Measurements from ENCODE around the gene LDAH.
A peak's percentile ranks its signal among the peaks of the same experiment; 100 is the strongest.

Gene LDAH

DNA sequence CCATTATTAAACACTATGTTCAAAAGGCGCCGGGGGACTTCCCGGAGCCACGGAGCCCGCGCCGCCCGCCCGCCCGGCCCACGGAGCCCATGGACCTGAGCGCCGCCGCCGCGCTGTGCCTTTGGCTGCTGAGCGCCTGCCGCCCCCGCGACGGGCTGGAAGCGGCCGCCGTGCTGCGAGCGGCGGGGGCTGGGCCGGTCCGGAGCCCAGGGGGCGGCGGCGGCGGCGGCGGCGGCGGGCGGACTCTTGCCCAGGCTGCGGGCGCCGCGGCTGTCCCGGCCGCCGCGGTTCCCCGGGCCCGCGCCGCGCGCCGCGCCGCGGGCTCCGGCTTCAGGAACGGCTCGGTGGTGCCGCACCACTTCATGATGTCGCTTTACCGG is 155.8 kb downstream of the LDAH start:
- no peak for DNase-seq (ENCODE audit: low spot score)

DNA sequence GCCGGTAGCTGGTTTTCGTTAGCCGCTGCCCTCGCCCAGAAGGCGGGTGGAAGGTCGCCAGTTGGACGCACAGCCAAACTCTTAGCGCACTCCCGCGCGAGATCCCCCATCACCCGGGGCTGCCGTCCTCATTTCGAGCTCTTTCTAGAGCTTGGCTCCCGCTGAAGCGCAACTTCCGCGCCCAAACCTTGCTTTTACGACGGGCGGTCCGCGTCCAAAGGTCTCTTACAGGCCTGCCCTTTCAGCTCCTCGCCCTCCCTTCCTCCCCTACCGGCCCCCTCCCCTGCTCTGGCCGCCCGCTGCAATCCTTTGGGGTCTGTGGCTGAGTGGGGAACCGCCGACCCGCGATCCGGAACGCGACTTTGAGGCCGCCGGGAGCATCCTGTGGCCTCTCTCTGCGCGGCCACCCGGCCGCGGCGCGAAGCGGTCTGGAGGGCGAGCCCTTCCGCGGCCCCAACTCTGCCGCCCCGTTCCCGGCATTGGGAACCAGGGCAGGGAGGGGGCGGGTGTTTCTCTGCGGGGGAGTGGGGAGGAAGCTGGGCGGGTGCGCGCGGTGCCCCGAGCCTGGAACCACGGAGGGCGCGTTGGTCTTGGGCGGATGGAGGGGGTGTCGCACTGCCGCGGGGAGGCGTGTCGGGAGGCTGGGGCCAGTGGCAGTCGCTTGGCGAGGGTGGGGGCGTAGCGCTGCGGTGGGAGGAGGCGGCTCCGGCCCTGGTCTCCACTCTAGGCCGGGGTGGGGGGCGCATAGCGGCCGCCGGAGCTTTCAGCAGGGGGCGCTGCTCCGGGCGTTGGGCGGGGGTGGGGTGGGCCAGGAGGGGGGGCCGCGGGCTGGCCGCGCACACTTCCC is 156.4 kb downstream of the LDAH start, which contains the start of gene GDF7:
GDF7 (plus strand) TSS at position 841 of the 847 bp plus-strand sequence. CDS start 96 bp downstream, outside the sequence.
- DNase-seq (ENCODE audit: low spot score): no peak

DNA sequence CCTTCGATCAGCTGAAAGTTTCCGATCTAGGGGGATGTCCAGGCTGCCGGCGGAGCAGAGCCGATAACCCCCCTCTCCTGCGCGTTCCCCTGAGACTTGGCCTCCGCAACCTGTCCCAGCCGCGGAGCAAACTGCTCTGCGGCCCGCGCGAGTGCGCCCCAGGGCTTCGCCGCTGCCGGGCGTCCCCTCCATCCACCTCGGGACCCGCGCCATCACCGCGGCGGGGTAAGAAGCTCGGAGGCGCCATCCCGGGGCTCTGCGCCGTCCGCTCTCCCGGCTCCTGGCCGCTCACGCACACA is 156.9 kb downstream of the LDAH start:
- no peak for DNase-seq (ENCODE audit: low spot score)

DNA sequence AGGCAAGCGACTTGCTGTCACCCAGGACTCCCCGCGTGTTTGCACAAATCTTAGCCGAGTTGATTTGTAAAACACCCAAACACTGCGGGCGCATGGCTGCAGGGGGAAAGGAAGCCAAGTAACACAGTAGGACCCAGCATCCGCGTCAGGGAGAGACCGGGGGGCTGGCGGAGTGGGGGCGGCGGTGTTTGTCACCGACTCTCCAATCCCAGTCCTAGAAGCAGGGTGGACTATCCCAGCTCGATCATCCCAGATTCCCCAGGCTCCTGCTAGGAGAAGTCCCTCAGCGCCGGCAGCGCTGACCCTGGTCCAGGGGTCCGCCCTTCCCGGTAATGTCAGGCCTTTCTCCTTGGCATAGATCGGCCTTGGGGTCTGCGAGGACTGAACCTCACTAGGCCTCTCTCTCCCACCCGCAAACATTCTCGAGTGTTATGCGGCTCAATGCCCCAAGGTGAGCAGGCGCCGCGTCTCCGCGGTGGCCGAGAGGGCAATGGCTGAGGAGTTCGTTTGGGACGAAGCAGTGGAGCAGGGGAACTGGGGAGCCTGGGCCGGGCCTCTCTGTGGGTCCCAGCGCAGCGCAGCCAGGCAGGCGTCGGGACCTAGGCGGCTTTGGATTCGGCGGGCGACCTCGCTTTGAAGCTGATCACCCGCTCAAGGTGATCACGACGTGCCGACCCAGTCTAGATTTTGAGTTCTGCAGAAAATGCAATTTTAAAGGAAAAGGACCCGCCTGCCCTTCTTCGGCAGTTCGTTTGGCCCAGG is 157.5 kb downstream of the LDAH start:
- no peak for DNase-seq (ENCODE audit: low spot score)

DNA sequence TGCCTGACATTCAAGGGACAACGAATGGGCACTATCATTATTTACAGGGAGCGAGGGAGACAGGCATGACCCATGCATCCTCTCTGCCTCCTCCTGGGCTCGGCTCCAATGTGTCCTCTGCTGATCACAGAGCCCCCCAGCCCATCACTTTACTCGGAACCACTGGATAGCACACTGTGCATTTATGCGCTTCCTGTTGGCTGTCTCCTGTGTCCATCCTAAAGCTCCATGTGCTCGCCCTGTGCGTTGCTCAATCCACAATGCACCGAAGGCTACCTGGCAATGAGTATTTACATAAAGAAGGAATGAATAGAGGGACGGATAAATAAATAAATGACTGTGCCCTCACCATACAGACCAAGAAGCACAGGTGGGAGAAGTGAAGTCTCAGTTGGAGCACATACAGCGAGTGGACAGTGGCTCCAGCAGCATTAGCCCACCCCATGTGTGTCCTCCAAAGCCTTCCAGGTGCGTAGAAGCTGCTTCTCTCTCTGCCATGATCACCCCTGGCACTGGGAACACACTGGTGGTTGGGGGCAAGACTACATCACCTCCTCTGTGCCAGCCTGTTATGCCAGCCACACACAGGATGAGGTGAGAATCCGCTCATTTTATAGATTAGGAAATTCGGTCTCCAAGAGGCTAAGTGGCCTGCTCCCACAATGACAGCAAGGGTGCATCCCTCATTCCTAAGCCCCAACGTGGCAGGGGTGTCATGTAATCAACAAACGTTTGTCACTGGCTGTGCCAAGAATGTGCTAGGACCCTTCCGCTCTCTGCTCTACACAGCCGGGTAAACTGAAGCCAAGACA is 158.3 kb downstream of the LDAH start:
- DNase-seq (ENCODE audit: low spot score): no peak

DNA sequence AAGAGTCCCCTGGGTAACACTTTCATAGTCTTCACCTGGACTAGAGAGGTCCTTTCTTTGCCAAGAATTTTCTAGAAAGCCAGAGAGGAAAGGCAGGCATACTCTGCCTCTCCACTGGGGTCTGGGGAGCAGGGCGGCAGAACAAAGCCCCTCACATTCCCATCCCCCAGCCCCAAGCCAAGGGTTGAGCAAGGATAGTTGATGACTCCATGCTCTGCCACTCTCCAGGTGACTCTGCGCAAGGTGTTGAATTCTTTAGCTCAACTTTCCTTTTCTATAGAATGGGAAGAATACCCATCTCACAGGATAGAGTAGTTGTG is 158.9 kb downstream of the LDAH start:
- DNase-seq (ENCODE audit: low spot score): no peak

DNA sequence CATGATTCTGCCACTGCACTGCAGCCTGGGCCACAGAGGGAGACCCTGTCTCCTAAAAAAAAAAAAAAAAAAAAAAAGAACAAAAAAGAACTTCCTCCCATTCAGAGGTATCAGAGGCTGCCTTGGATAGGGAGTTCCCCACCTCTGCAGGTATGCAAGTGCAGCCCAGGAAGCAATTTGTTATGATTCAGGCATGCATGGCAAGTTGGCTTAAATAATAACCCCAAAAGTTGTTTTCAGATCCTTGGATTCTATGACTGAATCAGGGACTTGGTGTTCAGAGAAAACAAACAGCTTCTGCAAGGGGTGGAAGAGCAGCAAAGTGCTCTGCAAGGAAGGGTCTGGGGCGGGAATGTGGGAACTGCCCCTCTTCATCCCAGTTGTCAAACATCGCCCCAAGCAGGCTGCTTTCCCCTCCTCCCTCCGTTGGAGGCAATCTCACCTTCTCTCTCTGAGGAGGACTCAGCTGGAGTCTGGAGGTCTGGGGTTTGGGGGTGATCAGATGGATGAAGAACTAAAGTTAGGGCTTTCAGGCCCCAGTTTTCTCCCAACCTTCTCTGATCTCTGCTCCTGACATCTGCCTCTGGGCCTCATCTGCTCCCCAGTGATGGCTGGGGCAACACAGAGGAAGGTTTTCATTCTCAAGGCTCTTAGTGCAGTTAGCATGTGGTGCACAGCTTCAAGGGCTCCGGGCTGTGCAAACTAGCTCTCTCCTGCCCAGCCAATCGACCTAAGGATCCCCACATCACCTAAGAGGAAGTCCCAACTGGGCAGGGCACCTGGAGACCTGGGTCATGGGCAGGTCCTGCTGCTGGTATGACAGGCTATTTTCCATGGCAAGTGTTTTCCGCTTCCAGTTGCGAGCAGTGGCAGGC is 159.5 kb downstream of the LDAH start:
- no peak for DNase-seq (ENCODE audit: low spot score)

DNA sequence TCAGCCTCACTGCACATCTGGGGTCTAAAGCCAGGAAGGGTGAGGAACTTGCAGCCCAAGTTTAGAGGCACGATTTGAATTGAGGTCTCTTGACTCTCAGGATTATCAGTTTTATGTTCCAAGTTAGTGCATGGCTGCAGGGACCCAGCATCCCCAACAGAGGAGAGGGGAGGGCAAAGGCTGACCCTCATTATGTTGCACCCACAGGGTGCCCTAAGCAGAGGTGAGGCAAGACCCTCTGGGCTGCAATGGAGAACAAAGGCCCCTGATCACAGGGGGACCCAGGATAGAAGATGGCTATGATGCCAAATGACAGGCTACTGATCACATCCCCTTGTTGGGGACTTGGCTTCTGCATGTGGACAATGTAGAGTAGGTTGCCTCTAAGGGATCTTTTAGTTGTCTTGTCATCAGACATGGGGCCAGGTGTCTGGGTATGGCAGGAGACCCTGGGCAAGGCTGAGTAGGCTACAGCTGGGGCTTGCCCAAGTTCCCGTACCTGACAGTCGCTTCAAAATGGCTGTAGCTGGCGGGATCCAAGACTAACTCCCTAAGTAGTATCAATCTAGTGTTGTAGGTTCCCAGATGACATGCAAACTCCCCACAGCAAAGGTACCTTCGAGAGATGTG is 160.5 kb downstream of the LDAH start:
- DNase-seq (ENCODE audit: low spot score): no peak

DNA sequence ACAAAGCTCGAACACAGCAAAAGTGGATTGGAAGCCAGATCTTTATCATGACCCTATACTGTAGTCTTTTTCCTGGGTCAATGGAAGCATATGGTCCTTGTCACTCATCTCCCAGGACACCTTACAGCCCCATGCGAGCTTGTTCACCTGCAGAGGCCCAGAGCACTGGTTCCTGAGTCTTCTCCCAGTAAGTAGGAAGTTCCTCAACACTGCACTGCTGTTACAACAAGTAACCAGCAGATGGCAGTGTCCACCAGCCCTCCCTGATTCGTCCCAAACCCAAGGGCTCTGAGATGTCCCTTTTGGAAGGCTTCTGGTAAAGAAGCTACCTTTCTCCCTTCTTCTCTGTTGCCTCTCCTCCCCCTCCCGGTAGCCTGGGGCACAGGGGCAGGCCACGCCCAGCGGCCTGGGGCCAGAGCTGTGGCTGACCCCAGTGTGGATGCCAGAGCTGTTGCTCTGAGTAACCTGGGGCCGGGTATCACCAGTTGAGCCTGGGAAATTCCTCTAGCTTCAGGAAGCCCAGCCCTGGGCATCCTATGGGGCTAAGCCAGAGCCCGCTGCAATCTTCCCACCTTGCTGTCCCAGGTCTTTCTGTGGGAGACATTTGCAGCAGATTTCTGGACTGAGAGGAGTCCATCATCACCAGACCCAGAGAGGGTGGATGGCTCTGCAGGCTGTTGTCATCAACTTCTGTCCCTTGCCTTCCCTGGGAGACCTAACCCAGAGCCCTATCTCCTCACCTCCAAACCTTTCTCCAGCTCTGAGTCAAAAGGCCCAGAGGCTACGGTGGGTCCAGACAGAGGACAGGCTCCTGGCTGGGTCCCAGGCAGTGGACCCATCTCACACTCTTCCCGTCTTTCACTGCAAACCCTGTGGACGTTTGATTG is 161.2 kb downstream of the LDAH start:
- peak; percentile 56 for DNase-seq (ENCODE audit: low spot score)

DNA sequence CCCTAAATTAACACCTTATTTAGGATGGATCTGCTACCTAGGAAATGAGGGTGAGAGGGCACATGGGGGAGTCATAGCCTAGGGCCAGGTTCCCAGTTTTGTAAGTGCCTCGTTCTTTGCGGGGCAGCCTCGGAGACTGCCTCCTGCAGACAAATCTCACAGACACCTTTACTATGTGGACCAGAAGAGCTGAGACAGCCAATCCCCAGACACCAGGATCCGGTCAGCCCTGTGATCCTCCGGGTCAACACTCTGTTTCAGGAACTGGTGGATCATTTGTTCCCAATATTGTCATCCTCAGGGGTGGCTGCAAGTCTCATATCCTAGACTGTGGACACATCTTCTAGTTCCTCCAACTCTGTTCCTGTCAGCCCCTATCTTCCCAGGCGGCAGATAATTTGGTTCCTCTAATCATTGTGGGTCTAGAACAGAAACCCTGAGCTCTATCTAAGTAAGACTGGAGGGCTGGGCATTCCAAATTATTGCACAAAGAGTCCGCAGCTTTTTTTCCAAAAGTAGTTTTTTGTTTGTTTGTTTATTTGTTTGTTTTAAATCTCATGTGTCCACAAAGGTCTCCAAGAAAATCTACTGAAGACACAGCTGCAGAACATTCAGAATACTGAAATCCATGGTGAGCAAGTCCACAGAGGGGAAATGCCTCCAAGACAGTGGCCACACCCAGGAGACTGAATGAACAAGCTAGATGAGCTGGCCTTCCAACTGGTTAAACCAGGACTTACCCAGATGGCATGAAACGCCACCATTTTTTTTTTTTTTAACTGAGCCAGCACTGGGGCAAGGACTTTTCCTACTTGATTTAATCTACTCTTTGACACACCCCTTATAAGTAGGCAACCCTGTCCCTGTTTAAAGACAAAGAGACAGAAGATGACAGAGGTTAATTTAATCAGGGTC is 162.1 kb downstream of the LDAH start:
- DNase-seq (ENCODE audit: low spot score): no peak

DNA sequence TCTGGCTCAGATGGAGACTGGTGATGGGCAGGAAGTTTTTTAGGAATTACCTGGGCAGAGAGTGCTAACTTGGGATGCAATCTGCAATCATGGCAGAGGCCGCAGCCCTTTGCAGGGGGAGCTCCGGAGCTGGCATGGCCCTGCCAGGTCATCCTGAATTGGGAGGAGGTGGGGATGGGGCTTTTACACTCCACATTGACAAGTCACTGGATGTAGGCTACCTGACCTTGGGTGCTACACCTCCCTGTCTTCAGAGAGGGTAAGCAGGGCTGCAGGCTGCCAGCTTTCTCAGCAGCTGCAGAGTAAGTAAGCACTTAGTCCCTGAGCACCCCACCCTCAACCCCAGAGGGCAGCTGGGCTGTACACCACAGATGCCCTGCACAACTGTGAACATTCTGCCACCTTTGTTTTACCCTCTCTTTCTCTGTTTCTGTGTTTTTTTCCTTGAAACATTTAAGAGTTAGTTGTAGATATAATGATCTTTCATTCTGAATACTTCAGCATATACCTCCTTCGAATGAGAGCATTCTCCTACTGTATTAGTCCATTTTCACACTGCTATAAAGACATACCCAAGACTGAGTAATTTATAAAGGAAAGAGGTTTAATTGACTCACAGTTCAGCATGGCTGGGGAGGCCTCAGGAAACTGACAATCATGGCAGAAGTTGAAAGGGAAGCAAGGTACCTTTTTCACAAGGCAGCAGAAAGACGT is 165.2 kb downstream of the LDAH start:
- no peak for DNase-seq (ENCODE audit: low spot score)

DNA sequence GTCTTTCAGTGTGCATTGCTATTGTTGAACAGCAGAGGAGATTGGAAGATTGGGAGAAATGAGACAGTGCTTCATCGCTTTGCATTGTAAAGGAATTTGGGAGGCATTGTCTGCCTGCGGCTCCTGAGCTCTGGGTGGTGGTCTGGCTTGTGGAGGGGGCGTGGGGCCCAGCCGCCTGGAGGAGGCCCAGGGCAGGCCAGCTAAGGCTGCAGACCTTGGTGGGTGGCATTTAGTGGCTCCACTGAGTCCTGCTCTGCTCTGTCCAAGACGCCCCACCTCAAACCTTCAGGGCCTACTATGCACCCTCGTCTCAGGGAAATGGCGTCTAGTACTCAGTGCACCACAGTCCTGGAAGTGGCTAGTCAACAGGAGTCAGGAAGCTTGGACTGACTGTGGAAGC is 166.3 kb downstream of the LDAH start:
- DNase-seq (ENCODE audit: low spot score): no peak

DNA sequence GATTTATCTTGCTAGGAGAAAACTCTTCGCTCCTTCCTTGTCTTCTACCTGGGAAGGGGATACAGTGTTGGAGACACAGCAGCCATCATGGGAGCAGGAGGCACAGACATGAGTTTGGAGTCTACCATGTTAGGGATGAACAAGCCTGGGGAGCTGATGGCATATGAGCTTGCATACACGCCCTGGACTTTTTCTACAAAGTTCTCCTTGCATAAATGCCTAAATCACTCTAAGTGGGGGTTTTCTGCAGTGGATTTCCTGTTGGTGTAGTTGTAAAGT is 168.4 kb downstream of the LDAH start:
- no peak for DNase-seq (ENCODE audit: low spot score)

DNA sequence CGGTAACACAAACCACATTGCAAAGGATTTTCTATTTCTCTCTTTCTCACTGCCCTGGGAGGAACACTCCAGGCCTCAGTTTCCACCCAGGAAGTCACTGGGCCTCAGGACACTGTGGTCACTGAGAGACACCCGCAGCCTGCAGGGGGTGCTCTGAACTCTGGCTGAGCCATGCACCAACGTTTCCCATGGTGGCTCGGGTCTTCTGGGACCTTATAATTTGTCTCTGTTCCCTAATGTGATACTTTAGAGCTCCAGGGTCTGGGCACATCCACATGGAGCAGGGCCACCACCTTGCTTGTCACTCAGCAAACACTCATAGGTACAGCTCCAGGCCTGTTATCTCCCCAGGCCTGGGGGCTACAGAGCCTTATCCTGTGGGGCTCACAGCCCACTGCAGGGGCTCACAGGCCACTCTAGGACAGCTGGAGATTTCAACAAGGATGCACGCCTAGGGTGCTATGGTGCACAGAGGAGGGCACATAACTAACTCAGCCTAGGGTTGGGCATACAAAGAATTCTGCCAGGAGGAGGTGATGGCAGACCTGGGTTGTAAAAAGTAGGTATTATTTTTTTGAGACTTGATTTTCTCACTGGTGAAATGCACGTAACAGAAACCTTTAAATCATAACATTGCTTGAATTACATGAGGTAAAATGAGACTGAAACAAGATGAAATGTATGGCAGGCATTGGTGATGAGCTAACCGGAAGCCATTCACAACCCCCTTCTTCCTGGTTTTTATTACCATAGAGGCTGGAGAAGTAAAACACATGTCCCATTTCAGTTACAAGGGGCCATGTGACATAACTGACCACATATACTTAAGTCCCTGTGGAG is 169.0 kb downstream of the LDAH start:
- DNase-seq (ENCODE audit: low spot score): no peak

DNA sequence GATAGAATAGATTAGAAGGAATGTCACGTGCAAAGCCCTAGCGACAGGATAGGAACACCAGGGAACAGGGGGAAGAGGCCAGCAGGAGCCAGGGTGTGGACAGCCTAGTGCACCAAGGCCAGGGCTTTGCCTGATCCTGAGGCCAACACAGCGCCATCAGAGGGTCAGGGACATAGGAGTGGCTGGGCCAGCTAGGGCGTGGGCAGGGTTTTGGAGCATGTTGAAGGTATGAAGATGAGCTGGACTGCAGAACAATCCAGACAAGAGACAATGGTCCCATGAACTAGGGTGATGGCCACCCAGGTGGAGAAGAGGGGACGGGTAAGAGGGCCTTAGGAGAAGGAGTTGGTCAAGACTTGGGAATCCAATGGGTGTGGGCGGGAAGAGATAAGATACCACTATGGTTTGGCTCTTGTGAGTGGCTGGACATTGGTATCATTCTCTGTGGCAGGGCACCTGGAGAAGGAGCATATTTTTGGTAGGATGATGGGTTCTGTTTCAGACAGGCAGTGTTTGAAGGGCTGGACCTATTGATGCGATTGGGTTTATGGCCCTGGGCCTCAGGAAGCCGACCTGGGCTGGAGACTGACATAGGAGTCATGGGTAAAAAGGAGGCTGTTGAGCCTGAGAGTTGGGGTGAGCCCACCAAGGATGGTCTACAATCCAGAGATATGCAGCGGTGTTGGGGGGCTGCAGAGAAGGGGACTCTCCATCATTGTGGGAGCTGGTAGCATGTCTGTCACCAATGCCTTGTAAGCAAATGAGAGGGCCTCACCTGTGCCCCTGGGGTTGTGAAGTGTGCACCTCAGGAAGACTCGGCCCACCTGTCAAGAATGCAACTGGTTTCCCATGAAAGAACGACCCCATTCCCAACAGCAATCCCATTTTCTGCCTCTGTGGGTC is 170.0 kb downstream of the LDAH start:
- DNase-seq (ENCODE audit: low spot score): no peak

DNA sequence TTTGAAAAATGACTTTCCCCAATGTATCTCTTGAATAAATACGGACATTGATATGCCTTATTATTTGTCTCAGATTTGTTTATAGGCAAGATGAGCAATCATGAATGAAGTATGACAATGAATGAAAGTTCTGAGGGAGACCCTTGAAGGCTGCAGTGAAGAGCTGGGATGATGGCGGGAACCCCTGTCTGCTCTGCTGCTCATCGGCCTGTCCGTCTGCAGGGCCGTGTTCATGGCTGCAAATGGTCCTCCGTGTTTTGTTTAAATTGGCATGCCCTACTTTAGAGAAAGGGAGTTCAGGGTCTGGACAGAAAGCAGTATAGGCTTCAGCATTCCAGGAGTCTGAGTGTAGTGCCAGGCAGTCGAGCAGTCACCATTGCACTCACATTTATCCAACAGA is 170.8 kb downstream of the LDAH start:
- DNase-seq (ENCODE audit: low spot score): no peak

DNA sequence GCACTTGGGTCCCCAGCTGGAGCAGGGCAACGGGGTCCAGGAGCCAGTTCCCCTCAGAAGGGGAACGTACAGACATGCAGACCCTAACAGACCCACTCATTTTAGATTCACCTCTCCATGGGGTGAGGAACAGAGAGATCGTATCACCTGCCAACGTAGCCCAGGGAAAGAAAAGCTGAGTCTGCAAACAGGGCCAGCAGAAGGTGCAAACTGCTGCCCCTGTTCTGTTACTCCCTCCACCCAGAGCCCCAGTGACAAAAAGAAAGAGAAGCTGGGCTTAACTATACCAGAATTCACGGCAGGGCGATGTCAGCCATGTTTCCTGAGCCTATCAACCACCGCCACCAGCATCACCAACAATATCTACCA is 171.2 kb downstream of the LDAH start:
- DNase-seq (ENCODE audit: low spot score): no peak
